HepG2 (cell line): ENCODE measurements around the gene SNX6. TPM values are rescaled to one million over a fixed set of nuclear protein-coding genes. Genes with fewer than 3 reads are reported as not detected.

Experiments
- AKAP8 ChIP-seq: sonication (generic); formaldehyde crosslinking; IDR thresholded peaks from 2 replicates; pipeline ENCODE4 v1.5.1; 2020; ENCODE audit warnings: mild to moderate bottlenecking, missing genetic modification reagents
- BCL6 ChIP-seq: IDR thresholded peaks from 2 replicates; pipeline ENCODE4 v1.6.1; 2016; ENCODE audit warnings: missing genetic modification reagents, missing compliant biosample characterization
- BORCS8-MEF2B ChIP-seq: sonication (generic); formaldehyde crosslinking; IDR thresholded peaks from 2 replicates; pipeline ENCODE4 v1.8.0; 2022; ENCODE audit warnings: mild to moderate bottlenecking, missing genetic modification reagents
- ELF3 ChIP-seq: IDR thresholded peaks from 2 replicates; pipeline ENCODE4 v1.6.1; 2016; ENCODE audit warnings: missing genetic modification reagents, missing compliant biosample characterization
- FOSL2 ChIP-seq: sonication (generic); formaldehyde crosslinking; IDR thresholded peaks from 2 replicates; pipeline ENCODE4 v1.4.0; 2020; ENCODE audit warnings: missing genetic modification reagents
- NAIF1 ChIP-seq: sonication (generic); formaldehyde crosslinking; IDR thresholded peaks from 2 replicates; pipeline ENCODE4 v1.5.0; 2020; ENCODE audit warnings: mild to moderate bottlenecking, missing genetic modification reagents, borderline replicate concordance
- NR2F1 ChIP-seq, 2 experiments: fragments of 450-650 bp in 1 of 2; formaldehyde crosslinking in 1 of 2; IDR thresholded peaks; 2 replicates each; pipeline versions ENCODE4 v1.5.0 to v1.6.1; 2016 to 2020; ENCODE audit warnings: mild to moderate bottlenecking in 1 of 2, missing compliant biosample characterization in 1 of 2, missing genetic modification reagents in 1 of 2, moderate library complexity in 1 of 2
- SMARCC2 ChIP-seq: fragments of 450-650 bp; IDR thresholded peaks from 2 replicates; pipeline ENCODE4 v1.6.1; 2017; ENCODE audit warnings: antibody characterized with exemption, mild to moderate bottlenecking
- SPEN ChIP-seq: sonication (generic); formaldehyde crosslinking; IDR thresholded peaks from 2 replicates; pipeline ENCODE4 v1.5.1; 2020; ENCODE audit warnings: low read depth, mild to moderate bottlenecking, missing genetic modification reagents
- TIGD3 ChIP-seq: sonication (generic); formaldehyde crosslinking; IDR thresholded peaks from 2 replicates; pipeline ENCODE4 v1.5.1; 2020; ENCODE audit warnings: mild to moderate bottlenecking, missing genetic modification reagents, borderline replicate concordance
- ZBTB3 ChIP-seq: sonication (generic); formaldehyde crosslinking; IDR thresholded peaks from 2 replicates; pipeline ENCODE4 v1.4.0; 2020; ENCODE audit warnings: low read depth, mild to moderate bottlenecking, moderate library complexity, missing genetic modification reagents, borderline replicate concordance
- ZBTB34 ChIP-seq: sonication (generic); formaldehyde crosslinking; IDR thresholded peaks from 2 replicates; pipeline ENCODE4 v1.8.0; 2022; ENCODE audit warnings: mild to moderate bottlenecking, missing genetic modification reagents
- ZBTB42 ChIP-seq: sonication (generic); formaldehyde crosslinking; IDR thresholded peaks from 2 replicates; pipeline ENCODE4 v1.5.0; 2020; ENCODE audit warnings: mild to moderate bottlenecking, missing genetic modification reagents
- ZFYVE20 ChIP-seq: sonication (generic); formaldehyde crosslinking; IDR thresholded peaks from 2 replicates; pipeline ENCODE4 v1.8.0; 2023; ENCODE audit warnings: low read depth, mild to moderate bottlenecking, moderate library complexity, missing genetic modification reagents, borderline replicate concordance
- ZNF317 ChIP-seq: sonication (generic); formaldehyde crosslinking; IDR thresholded peaks from 2 replicates; pipeline ENCODE4 v1.5.0; 2020; ENCODE audit warnings: mild to moderate bottlenecking, missing genetic modification reagents
- ZNF331 ChIP-seq: sonication (generic); formaldehyde crosslinking; IDR thresholded peaks from 2 replicates; pipeline ENCODE4 v1.4.0; 2020; ENCODE audit warnings: missing genetic modification reagents
- ZNF446 ChIP-seq: sonication (generic); formaldehyde crosslinking; IDR thresholded peaks from 2 replicates; pipeline ENCODE4 v1.5.0; 2020; ENCODE audit warnings: mild to moderate bottlenecking, missing genetic modification reagents
- ZNF616 ChIP-seq: sonication (generic); formaldehyde crosslinking; IDR thresholded peaks from 2 replicates; pipeline ENCODE4 v1.5.0; 2020; ENCODE audit warnings: low read depth, mild to moderate bottlenecking, missing genetic modification reagents
- ZNF720 ChIP-seq: sonication (generic); formaldehyde crosslinking; IDR thresholded peaks from 2 replicates; pipeline ENCODE4 v1.4.0; 2020; ENCODE audit warnings: missing genetic modification reagents
- ZNF737 ChIP-seq: sonication (generic); formaldehyde crosslinking; IDR thresholded peaks from 2 replicates; pipeline ENCODE4 v1.5.0; 2020; ENCODE audit warnings: missing genetic modification reagents, mild to moderate bottlenecking, borderline replicate concordance
- ZNF781 ChIP-seq: sonication (generic); formaldehyde crosslinking; IDR thresholded peaks from 2 replicates; pipeline ENCODE4 v1.5.1; 2020; ENCODE audit warnings: borderline replicate concordance, mild to moderate bottlenecking, missing genetic modification reagents; ENCODE audit errors: not compliant biosample characterization
- ZNF790 ChIP-seq: sonication (generic); formaldehyde crosslinking; IDR thresholded peaks from 2 replicates; pipeline ENCODE4 v1.8.0; 2022; ENCODE audit warnings: missing genetic modification reagents, mild to moderate bottlenecking, borderline replicate concordance
- polyA plus RNA-seq, 8 experiments: library from polyadenylated mRNA; depleted of rRNA in 3 of 8; stranded (reverse) in 7 of 8; unstranded in 1 of 8; fragments of >200 nt; fragmentation: Illumina TruSeq in 4 of 8; extraction: Trizol in 4 of 8; gene quantifications; 2 replicates each; pipeline versions ENCODE4 v1.2.1 to v1.2.3, GENCODE V29; 2011 to 2016; ENCODE audit warnings: low read depth in 4 of 8, missing spikeins in 1 of 8, mixed read lengths in 1 of 8; ENCODE audit not compliant: insufficient read depth in 1 of 8
- total RNA-seq, 5 experiments: library from RNA; depleted of rRNA; stranded (reverse); fragments of >200 nt; fragmentation: Illumina TruSeq; extraction: Trizol; gene quantifications; 2 replicates each; pipeline ENCODE4 v1.2.3, GENCODE V29; 2016; ENCODE audit warnings: low read depth in 1 of 5
- TF ChIP-seq, protein P1 (sequence below): IDR thresholded peaks from 2 replicates; pipeline ENCODE4 v1.6.1; 2016; ENCODE audit warnings: control low read depth

SNX6 gene
- total and polyA plus RNA-seq, 2 of the 13 experiments (the other 11 are each of a cell fraction or from before 2014, with no cell fraction given) = 92.3 to 169 TPM

DNA sequence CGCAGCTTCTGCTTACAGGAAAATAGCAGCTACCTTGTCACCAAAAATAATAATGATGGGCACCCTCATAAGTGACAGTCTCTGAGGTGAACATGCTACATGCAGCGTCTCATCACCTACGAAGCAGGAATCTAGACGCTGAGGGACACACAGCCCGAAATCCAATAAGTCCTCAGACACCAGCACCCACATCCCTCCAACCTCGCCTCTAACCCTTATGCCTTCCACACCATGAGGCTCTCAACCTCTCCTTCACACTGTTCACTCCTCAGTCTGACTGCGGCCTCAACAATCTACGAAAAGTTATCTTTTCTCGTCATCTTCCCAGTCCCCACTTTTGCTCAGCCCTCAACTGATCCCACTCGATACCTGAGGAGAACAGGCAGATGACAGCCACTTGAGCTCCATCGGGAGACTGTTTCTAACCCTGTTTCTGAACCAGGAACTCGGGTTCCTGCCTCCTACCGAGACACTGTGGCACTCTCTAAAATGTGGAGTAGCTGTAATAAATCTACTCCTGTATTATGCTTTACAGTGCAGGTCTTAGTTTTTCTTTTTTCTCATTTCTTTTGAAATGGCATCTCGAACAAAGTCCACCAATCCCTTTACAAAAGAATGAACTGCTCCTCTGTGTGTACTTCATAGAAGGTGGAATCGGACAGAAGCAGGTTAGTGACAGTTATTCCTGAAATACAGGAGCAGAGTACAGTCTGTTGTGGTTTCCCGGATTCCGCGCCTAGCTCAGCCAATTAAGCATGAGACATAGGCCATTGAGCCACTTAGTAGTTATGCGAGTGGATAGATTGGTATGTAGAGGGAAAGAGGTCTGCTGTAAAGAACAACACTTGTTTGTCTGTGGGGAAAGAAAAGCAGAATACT lies 89.5 kb downstream of the SNX6 start (continued):
- TF ChIP-seq ZNF331 (CRISPR knock-in tag) (peak; percentile 24; the same call in 1 of the 2 replicates), ZNF720 (CRISPR knock-in tag) (0 out of 2 replicates have a peak, but pooled peaks have one; percentile 68), ZBTB34 (CRISPR knock-in tag) (peak; percentile 31; the same call in 1 of the 2 replicates), AKAP8 (CRISPR knock-in tag) (peak; percentile 24; the same call in 1 of the 2 replicates), TIGD3 (CRISPR knock-in tag) (peak; percentile 76; the same call in 1 of the 2 replicates), SPEN (CRISPR knock-in tag) (peak; percentile 66; the same call in 1 of the 2 replicates), BCL6 (CRISPR knock-in tag) (peak; percentile 94), FOSL2 (CRISPR knock-in tag) (peak; percentile 29; the same call in 1 of the 2 replicates), ZNF446 (CRISPR knock-in tag) (0 out of 2 replicates have a peak, but pooled peaks have one; percentile 68), ZNF737 (CRISPR knock-in tag) (peak; percentile 86; the same call in 1 of the 2 replicates), ZBTB3 (CRISPR knock-in tag) (0 out of 2 replicates have a peak, but pooled peaks have one; percentile 0), NR2F1 (CRISPR knock-in tag; IDR thresholded peaks at IDR 0.05) (0 out of 4 replicates have a peak, but pooled peaks of 1 of the 2 experiments have one; percentile 32), ZNF616 (peak; percentile 69; the same call in 1 of the 2 replicates), ZNF781 (CRISPR knock-in tag) (peak; percentile 63), ZFYVE20 (0 out of 2 replicates have a peak, but pooled peaks have one; percentile 53), ELF3 (CRISPR knock-in tag) (peak; percentile 43; the same call in 1 of the 2 replicates), ZNF790 (CRISPR knock-in tag) (peak; percentile 82; the same call in 1 of the 2 replicates), ZNF317 (CRISPR knock-in tag) (0 out of 2 replicates have a peak, but pooled peaks have one; percentile 45), ZBTB42 (CRISPR knock-in tag) (0 out of 2 replicates have a peak, but pooled peaks have one; percentile 36), NAIF1 (CRISPR knock-in tag) (0 out of 2 replicates have a peak, but pooled peaks have one; percentile 60), BORCS8-MEF2B (CRISPR knock-in tag) (peak; percentile 69; the same call in 1 of the 2 replicates), SMARCC2 (0 out of 2 replicates have a peak, but pooled peaks have one; percentile 19)
- TF ChIP-seq, protein P1, sequence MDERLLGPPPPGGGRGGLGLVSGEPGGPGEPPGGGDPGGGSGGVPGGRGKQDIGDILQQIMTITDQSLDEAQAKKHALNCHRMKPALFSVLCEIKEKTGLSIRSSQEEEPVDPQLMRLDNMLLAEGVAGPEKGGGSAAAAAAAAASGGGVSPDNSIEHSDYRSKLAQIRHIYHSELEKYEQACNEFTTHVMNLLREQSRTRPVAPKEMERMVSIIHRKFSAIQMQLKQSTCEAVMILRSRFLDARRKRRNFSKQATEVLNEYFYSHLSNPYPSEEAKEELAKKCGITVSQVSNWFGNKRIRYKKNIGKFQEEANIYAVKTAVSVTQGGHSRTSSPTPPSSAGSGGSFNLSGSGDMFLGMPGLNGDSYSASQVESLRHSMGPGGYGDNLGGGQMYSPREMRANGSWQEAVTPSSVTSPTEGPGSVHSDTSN (CRISPR knock-in tag) = peak; percentile 36; the same call in 1 of the 2 replicates
